ENCODE measurements around the gene MEI1.

Gene MEI1

GRCh38 chr22:41780746-41781505 lies 81.6 kb downstream of the MEI1 start:
- no peak for TF ChIP-seq CTCF (IDR thresholded peaks at IDR 0.05; ENCODE audit: insufficient read depth, low read depth, low read length, missing control alignments)
- H3K4me3 ChIP-seq (ENCODE audit: low read depth, low read length) = peak overlapping the region; percentile 63
- peak; percentile 97 for DNase-seq (ENCODE audit: low read depth)

- no peak for TF ChIP-seq CTCF (IDR thresholded peaks at IDR 0.05; ENCODE audit: insufficient read depth, low read depth, low read length, missing control alignments)
- H3K4me3 ChIP-seq (ENCODE audit: low read depth, low read length) = peak overlapping the region; percentile 63
- no peak for DNase-seq (ENCODE audit: low read depth)
Measured at GRCh38 chr22:41781507-41781906, 82.2 kb downstream of the MEI1 start.

GRCh38 chr22:41782316-41782715 lies 83.0 kb downstream of the MEI1 start:
- no peak for TF ChIP-seq CTCF (IDR thresholded peaks at IDR 0.05; ENCODE audit: insufficient read depth, low read depth, low read length, missing control alignments)
- peak overlapping the region; percentile 63 for H3K4me3 ChIP-seq (ENCODE audit: low read depth, low read length)
- no peak for DNase-seq (ENCODE audit: low read depth)

- H3K4me3 ChIP-seq (ENCODE audit: low read depth, low read length) = peak overlapping the region; percentile 63
- no peak for TF ChIP-seq CTCF (IDR thresholded peaks at IDR 0.05; ENCODE audit: insufficient read depth, low read depth, low read length, missing control alignments)
- no peak for DNase-seq (ENCODE audit: low read depth)
Measured at GRCh38 chr22:41782751-41783150, 83.4 kb downstream of the MEI1 start.

GRCh38 chr22:41787331-41787730 lies 88.0 kb downstream of the MEI1 start:
- no peak overlapping the region for H3K4me3 ChIP-seq (ENCODE audit: low read depth, low read length)
- no peak for DNase-seq (ENCODE audit: low read depth)
- TF ChIP-seq CTCF (IDR thresholded peaks at IDR 0.05; ENCODE audit: insufficient read depth, low read depth, low read length, missing control alignments) = no peak

GRCh38 chr22:41793871-41794270 lies 94.6 kb downstream of the MEI1 start:
- no peak for TF ChIP-seq CTCF (IDR thresholded peaks at IDR 0.05; ENCODE audit: insufficient read depth, low read depth, low read length, missing control alignments)
- DNase-seq (ENCODE audit: low read depth) = no peak
- H3K4me3 ChIP-seq (ENCODE audit: low read depth, low read length) = no peak overlapping the region

GRCh38 chr22:41798736-41799135 lies 99.4 kb downstream of the MEI1 start:
- H3K4me3 ChIP-seq (ENCODE audit: low read depth, low read length) = no peak overlapping the region
- no peak for DNase-seq (ENCODE audit: low read depth)
- no peak for TF ChIP-seq CTCF (IDR thresholded peaks at IDR 0.05; ENCODE audit: insufficient read depth, low read depth, low read length, missing control alignments)
